ENCODE measurements around the gene ARL15.

DNA sequence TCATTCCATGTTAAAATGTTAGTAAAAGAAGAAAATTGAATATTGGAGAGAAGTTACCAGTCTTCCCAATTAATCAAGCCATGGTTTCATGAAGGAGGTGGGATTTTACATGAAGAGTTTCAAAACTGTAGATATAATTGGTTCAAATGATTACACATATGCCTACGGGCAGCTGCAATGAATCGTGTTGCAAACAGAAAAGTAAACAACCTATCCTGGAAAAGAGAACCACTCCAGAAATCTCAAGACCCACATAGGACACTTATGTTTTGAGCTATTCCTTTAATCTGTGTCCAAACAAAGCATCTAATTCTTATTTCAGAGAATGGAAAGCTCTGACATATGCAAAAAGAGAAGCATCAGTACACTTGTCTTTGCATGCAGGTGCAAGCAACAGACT lies 409.7 kb downstream of the ARL15 start:
- TF ChIP-seq, protein P1, sequence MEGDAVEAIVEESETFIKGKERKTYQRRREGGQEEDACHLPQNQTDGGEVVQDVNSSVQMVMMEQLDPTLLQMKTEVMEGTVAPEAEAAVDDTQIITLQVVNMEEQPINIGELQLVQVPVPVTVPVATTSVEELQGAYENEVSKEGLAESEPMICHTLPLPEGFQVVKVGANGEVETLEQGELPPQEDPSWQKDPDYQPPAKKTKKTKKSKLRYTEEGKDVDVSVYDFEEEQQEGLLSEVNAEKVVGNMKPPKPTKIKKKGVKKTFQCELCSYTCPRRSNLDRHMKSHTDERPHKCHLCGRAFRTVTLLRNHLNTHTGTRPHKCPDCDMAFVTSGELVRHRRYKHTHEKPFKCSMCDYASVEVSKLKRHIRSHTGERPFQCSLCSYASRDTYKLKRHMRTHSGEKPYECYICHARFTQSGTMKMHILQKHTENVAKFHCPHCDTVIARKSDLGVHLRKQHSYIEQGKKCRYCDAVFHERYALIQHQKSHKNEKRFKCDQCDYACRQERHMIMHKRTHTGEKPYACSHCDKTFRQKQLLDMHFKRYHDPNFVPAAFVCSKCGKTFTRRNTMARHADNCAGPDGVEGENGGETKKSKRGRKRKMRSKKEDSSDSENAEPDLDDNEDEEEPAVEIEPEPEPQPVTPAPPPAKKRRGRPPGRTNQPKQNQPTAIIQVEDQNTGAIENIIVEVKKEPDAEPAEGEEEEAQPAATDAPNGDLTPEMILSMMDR (conservative IDR thresholded peaks at IDR 0.05; ENCODE audit: low read length): no peak
- TF ChIP-seq EZH2phosphoT487 (IDR thresholded peaks at IDR 0.05; ENCODE audit: borderline replicate concordance): no peak

Data from Loucy (cell line).